Measurements from ENCODE around the gene C1QTNF5. TPM values are rescaled to one million over a fixed set of nuclear protein-coding genes. Genes with fewer than 3 reads are reported as not detected.
A peak's percentile ranks its signal among the peaks of the same experiment; 100 is the strongest.

The C1QTNF5 gene
- total RNA-seq, 2 donors from 2014 or later, result 0.62 to 0.66 TPM

- Mint-ChIP-seq H3K36me3 (ENCODE audit: low read depth) (peaks cover 5% of the 10 kb centered on the region), H3K4me1 (peaks cover 22% of the 10 kb centered on the region), H3K27me3 (ENCODE audit: insufficient read depth) (peaks cover 17% of the 10 kb centered on the region), H3K4me3 (peak overlapping the region; percentile 83), H3K9me3 (no peaks in the 10 kb centered on the region), H3K27ac (peak overlapping the region; percentile 99)
- Histone ChIP-seq H3K27ac (ENCODE audit: low read depth, low read length) (no peak overlapping the region), H3K9ac (ENCODE audit: extremely low read depth, low read length, poor library complexity, severe bottlenecking) (peak overlapping the region; percentile 86), H3K9me3 (ENCODE audit: control insufficient read depth, low read length) (no peaks in the 10 kb centered on the region), H3K4me3 (ENCODE audit: low read length) (peak overlapping the region; percentile 91), H3K36me3 (ENCODE audit: control insufficient read depth, insufficient read depth, low read length) (peaks cover 8% of the 10 kb centered on the region), H3K4me1 (ENCODE audit: control insufficient read depth, insufficient read depth, low read length) (peaks cover 16% of the 10 kb centered on the region), H3K27me3 (ENCODE audit: control insufficient read depth, insufficient read depth, low read length, poor library complexity, severe bottlenecking) (peaks cover 15% of the 10 kb centered on the region)
- TF ChIP-seq CTCF (conservative IDR thresholded peaks at IDR 0.05), result no peak
- peak; percentile 42 for DNase-seq
- 83 to 85% methylated on average over 14 to 15 of the region's 15 CpGs for WGBS, 2 experiments (ENCODE audit: insufficient coverage in 1 of 2, insufficient read length in 1 of 2)
Measured at GRCh38 chr11:119335091-119335654, 5.5 kb downstream of the C1QTNF5 start.

DNA sequence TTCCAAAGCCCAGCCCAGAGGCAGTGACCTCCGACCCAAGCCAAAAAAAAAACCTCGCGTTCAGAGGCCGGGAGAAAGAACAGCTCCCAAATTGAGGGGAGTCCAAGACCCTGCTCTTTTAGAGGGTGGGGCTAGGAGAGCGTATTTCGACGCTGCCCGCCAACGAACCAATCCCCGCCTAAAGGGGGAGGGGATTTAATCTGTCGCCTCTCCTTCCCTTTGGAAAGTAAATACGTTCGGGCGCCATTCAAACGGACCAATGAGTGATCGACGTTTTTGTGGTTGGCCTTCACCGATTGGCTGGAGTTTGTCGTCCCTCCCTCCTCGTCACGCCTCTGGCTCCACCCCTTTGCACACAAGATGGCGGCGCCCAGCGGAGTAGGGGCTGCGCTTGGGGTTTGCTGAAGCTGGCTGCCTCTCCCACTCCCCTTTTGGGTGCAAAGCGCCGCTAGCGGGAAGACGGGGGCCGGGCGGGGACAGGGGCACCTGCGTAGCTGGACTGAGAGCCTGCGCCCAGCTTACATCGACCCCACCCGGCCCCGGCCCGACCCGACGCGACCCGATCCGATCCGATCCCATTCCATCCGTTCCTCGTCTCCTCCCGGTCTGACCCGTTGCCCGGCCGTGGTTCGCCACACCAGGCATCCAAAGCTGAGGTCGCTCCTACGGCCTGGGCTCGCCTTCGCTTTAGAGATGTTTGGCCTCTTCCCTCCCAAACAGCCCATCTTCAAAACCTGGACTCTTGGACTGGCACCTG lies 6.3 kb downstream of the C1QTNF5 start, which contains the start of gene RNF26:
TSS of gene RNF26 (plus strand) at position 354 of the 757 bp plus-strand sequence. CDS start 596 bp downstream, outside the sequence.
- DNase-seq, result peak; percentile 98
- Mint-ChIP-seq H3K9me3 (no peaks in the 10 kb centered on the region), H3K27me3 (ENCODE audit: insufficient read depth) (peaks cover 18% of the 10 kb centered on the region), H3K27ac (peak within 1 kb of the TSS; percentile 99), H3K4me1 (peaks cover 22% of the 10 kb centered on the region), H3K36me3 (ENCODE audit: low read depth) (peaks cover 5% of the 10 kb centered on the region), H3K4me3 (peak within 1 kb of the TSS; percentile 83)
- H3K4me3 ChIP-seq (ENCODE audit: low read length), result peak within 1 kb of the TSS; percentile 91
- peaks cover 8% of the 10 kb centered on the region for H3K36me3 ChIP-seq (ENCODE audit: control insufficient read depth, insufficient read depth, low read length)
- 0 to 1% methylated on average over 30 to 54 of the region's 54 CpGs for WGBS, 2 experiments (ENCODE audit: insufficient coverage in 1 of 2, insufficient read length in 1 of 2)
- H3K27me3 ChIP-seq (ENCODE audit: control insufficient read depth, insufficient read depth, low read length, poor library complexity, severe bottlenecking), result peaks cover 7% of the 10 kb centered on the region
- peak within 1 kb of the TSS; percentile 86 for H3K9ac ChIP-seq (ENCODE audit: extremely low read depth, low read length, poor library complexity, severe bottlenecking)
- no peaks in the 10 kb centered on the region for H3K9me3 ChIP-seq (ENCODE audit: control insufficient read depth, low read length)
- no peak for TF ChIP-seq CTCF (conservative IDR thresholded peaks at IDR 0.05)
- H3K4me1 ChIP-seq (ENCODE audit: control insufficient read depth, insufficient read depth, low read length), result peaks cover 16% of the 10 kb centered on the region
- no peak within 1 kb of the TSS for H3K27ac ChIP-seq (ENCODE audit: low read depth, low read length)

DNA sequence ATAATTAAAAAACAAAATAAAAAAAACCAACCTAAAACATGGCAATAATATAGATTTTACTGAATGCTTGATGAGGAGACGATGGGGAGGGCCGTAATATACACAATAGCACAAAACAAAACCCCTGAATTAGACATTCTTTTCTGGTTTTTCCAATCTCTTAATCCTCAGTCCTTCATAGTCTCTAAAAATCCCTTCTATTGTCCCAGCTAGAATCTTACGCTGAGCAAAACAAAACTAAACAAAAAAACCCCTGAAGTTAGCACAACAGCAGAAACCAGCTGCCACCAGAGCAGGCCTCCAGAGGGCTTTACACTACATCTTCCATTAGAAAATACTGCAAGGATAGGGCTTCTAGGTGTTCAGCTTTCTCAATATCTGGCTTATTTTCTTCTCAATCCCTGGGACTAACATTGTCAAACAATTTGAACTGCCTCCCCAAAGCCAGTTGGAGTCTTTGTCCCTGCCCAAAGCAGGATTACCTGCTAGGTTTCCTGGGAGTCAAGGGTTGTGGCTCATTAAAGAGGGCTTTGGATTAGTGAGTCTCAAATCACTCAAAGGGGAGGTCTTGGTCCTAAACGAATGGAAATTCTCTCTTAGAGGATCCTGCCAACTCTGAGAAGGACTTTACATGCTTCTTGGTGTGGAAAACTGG lies 8.4 kb downstream of the C1QTNF5 start:
- Histone ChIP-seq H3K27me3 (ENCODE audit: control insufficient read depth, insufficient read depth, low read length, poor library complexity, severe bottlenecking) (no peaks in the 10 kb centered on the region), H3K4me1 (ENCODE audit: control insufficient read depth, insufficient read depth, low read length) (peaks cover 14% of the 10 kb centered on the region), H3K9me3 (ENCODE audit: control insufficient read depth, low read length) (no peaks in the 10 kb centered on the region), H3K27ac (ENCODE audit: low read depth, low read length) (no peak overlapping the region), H3K9ac (ENCODE audit: extremely low read depth, low read length, poor library complexity, severe bottlenecking) (no peak overlapping the region), H3K36me3 (ENCODE audit: control insufficient read depth, insufficient read depth, low read length) (peaks cover 7% of the 10 kb centered on the region), H3K4me3 (ENCODE audit: low read length) (no peak overlapping the region)
- peak; percentile 36 for DNase-seq
- no peak overlapping the region for H3K4me3 Mint-ChIP-seq
- H3K27ac Mint-ChIP-seq, result no peak overlapping the region
- H3K36me3 Mint-ChIP-seq (ENCODE audit: low read depth), result peaks cover 5% of the 10 kb centered on the region
- peaks cover 6% of the 10 kb centered on the region for H3K4me1 Mint-ChIP-seq
- 84 to 88% methylated on average over 3 to 4 of the region's 4 CpGs for WGBS, 2 experiments (ENCODE audit: insufficient coverage in 1 of 2, insufficient read length in 1 of 2)
- peaks cover 8% of the 10 kb centered on the region for H3K27me3 Mint-ChIP-seq (ENCODE audit: insufficient read depth)
- no peaks in the 10 kb centered on the region for H3K9me3 Mint-ChIP-seq
- no peak for TF ChIP-seq CTCF (conservative IDR thresholded peaks at IDR 0.05)

Data from endodermal cell (in vitro differentiated cells).